ENCODE measurements around the gene MSL1.

MSL1 gene

GRCh38 chr17:40121181-40122135, at the start of gene MSL1:
Gene MSL1, plus strand, starts transcription at chr17:40121971. Its CDS starts 642 bp downstream, at chr17:40122613.
- peak; percentile 55 to 61 for DNase-seq

DNA sequence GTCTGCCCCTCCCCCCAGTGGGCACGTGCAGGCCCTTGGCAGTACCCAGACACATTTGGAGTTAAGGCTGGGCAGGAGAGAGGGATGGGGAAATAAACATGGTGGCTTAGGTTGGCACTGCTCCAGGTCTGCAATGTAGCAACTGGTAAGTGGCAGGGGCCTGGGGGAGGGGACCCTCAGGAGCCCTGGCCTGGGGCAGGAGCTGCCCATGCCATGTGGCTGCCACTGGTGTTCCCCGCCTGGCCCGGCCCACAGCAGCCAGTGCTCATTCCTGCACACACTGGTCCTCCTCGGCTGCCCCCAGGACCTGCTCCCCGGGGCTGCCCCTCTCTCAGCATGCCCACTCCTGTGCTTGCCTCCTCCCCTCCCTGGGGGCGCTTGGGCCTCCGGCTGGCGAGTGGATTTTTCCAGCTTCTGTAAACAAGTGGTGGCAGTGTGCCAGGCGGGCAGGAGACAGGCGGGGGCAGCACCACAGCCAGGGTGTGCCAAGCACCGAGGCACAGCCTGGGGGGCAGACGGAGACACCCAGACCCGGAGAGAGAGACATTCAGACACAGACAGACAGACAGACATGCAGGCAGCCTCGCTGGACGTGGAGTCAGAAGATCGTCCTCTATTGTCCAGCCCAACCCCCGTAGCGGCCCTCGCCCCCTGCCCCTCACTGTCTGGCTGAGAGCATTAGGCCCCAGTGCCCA, 49.6 kb upstream of the MSL1 start:
- DNase-seq = peak; percentile 64 to 87

DNA sequence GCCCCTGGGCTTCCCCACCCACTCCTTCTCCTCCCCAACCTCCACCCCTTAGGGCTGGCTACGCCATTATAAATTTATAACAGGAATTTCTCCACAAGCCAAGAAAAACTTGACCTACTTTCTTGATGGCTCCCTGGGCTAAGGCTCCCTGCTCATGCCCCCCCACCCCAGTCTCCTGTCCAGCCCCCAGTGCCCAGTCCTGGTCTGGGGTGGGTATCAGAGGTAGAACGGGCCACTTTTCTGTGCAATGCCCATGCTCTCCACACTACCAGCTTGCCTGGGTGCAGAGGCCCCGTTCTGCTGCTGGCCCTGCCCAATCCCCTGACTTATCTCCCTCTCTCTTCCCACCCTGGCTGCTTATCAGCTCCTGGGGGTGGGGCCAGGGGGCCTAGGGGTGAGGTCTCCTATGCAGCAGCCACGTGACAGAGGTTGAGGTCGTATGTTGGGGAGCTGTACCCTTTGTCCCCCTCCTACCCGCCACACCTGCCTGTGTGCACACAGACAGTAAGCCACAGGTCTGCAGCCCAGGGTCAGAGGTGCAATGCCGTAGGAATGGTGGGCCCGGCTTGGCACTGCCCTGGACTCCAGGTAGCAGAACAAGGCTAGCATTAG, 48.9 kb upstream of the MSL1 start:
- DNase-seq = no peak

DNA sequence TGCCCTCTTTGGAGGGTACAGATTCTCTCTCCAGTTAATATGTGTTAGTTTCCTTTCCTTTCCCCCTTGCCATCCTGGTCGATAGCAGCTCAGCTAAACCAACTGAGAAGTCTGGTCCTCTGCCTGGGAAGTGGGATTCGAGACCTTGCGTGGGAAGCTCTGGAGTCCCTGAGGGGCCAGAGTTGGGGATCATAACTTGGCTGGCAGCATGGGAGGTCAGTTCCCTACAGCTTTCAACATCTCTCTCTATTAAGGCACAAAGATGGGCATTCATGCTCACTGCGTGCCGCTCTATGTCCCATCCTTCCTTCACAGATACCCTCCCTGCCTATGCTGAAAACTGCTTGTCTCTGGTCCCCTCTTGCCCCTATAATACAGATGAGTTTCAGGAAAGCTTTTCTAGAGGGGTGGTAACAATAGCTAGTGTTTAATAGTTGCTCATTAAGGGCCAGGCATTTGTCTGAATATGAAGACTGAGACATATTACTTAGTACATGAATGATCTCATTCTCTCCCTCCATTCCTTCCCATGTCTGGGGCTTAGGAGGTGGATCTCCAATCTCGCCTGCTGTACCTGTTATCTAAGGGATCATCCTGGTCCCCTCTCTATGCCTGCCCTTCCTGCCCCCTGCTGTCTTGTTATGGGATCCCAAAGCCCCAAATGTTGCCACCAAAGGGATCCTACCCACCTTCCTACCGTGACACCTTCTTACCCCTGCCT, 48.2 kb upstream of the MSL1 start:
- DNase-seq = no peak

GRCh38 chr17:40074175-40074512, 47.6 kb upstream of the MSL1 start:
- DNase-seq = no peak

DNA sequence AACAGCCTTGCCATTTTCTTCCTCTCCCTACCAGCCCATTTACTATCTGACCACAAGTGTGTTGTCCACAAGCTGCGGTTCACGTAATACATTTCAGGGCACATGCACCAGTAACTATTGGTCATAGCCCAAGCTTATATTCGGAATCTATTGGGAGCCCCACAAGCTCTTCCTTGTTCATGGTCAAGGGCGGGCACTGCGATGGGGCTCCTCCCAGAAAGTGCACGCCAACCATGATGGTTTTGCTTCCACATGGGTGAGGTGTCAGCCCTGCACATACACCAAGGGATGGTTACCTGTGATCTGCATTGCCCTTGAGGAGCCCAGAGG, 46.9 kb upstream of the MSL1 start:
- DNase-seq = no peak

DNA sequence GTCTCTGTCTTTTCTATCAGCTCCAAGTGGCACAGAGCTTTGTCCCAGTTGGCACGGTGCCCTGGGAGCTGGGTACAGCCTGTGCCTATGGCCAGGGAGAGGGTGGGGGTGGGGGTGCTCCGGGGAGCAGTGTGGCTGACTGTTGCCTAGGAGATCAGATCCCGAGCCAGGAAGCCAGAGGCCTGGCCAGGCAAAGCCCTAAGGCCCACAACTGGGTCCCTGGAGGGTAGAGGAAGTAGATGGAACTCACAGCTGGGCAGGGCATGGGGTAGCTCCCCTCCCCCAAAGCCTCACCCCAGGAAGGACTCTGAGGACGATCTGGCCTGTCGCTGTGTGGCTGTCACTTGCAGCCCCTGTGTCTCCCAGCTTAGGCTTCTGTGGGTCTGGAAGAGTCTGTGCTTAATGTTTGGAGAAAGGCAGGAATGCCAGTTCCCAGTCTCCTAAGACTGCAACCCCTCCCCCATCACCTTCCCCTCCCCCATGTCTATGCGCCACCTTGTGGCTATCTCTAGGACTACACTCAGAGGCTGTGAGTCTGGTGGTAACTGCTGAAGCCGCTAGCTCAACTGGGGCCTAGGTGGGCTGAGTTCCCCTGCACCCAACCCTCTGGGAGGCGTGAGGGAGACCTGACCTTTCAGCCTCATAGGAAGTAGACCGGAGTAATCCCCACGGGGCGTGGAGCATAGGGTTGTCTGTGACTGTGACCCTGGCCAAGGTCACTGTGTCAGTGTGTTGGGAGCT, 46.4 kb upstream of the MSL1 start:
- peak; percentile 11 to 19 for DNase-seq

- DNase-seq = no peak
Observed at GRCh38 chr17:40075942-40076498, 45.8 kb upstream of the MSL1 start.

DNA sequence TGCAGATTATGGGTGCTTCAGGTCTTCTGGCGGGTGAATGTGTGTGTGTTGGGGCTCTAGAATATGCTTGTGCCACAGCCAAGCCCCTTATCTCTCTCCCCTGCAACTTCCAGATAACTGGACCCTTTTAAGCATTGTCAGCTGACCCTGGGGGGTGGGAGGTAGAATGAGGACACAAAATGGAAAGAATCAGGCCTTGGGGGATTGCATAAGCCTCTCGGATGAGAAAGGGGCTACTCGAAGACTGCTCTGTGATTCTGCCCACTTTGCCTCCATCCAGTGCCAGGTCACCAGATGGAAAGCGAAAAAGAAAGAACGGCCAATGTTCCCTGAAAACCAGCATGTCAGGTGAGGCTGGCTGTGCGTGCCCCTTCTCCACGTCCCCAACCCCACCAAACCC, 45.2 kb upstream of the MSL1 start:
- DNase-seq = no peak

- no peak for DNase-seq
Observed at GRCh38 chr17:40079545-40079944, 42.2 kb upstream of the MSL1 start.

DNA sequence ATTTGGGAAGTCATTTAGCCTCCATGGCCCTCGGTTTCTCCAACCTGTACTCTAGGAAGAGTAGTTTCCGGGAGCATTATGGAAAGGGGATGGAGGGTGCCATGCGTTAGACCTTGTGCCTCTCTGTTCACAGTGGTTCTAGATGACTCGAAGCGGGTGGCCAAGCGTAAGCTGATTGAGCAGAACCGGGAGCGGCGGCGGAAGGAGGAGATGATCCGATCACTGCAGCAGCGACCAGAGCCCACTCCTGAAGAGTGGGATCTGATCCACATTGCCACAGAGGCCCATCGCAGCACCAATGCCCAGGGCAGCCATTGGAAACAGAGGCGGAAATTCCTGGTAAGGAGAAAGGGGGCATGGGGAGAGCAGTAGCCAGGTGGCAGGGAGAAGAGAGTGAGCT, 37.3 kb upstream of the MSL1 start:
- DNase-seq = no peak

DNA sequence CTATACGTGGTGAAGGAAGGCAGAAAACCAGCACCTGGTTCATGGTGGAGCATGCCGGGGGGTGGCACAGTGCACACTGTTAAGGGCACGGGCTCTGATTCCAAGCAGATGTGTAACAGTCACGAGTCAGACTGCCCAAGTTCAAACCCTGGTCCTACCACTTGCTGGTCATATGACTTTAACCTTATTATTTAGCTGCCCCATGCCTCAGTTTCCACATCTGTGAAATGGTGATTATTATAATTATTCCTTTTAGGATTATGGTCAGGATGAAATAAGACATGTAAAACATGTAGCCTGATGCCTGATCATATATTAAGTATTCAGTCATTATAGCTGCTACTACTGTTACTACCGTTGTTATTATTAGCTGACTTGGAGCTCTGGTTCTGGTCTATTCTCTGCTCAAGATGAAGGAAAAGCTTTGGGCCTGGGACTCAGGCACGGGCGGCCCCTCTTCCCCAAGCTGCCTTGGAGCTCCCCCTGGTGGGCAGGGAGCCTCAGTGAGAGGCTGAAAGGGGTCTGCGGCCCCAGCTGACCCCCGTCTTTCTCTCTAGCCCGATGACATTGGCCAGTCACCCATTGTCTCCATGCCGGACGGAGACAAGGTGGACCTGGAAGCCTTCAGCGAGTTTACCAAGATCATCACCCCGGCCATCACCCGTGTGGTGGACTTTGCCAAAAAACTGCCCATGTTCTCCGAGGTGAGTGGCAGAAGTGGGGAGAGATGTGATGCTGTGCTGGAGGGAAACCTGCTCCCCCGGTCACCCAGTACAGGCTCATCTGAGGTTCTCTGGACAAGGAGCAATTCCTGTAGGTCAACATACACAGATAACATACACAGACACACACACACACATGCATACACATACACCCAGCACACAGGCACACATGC, 35.4 kb upstream of the MSL1 start:
- DNase-seq = peak; percentile 46 to 48

- no peak for DNase-seq
Observed at GRCh38 chr17:40087049-40087794, 34.5 kb upstream of the MSL1 start.

- no peak for DNase-seq
Observed at GRCh38 chr17:40087903-40088718, 33.7 kb upstream of the MSL1 start.

DNA sequence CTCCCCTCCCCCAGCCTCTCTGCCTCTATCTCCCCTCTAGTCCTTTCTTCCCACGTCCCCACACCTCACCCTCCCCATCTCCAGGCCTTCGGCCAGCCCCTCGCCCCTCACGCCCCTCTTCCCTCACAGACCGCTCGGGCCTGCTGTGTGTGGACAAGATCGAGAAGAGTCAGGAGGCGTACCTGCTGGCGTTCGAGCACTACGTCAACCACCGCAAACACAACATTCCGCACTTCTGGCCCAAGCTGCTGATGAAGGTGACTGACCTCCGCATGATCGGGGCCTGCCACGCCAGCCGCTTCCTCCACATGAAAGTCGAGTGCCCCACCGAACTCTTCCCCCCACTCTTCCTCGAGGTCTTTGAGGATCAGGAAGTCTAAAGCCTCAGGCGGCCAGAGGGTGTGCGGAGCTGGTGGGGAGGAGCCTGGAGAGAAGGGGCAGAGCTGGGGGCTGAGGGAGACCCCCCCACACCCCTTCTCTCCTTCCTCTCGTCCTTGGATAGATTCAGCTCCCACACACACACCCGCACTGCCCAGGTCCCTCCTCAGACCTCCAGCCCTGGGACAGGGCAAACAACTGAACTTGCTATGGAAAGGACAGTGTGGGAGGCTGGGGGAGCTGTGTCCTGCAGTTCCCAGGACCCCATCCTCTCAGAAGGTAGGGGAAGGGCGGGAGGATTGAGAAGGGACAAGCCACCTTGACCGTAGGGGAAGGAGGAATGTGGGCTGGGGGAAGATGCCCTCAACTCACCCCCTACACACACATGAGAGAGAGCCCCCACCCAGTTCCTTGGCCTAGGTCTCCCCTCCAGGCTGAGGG, 32.5 kb upstream of the MSL1 start:
- no peak for DNase-seq

DNA sequence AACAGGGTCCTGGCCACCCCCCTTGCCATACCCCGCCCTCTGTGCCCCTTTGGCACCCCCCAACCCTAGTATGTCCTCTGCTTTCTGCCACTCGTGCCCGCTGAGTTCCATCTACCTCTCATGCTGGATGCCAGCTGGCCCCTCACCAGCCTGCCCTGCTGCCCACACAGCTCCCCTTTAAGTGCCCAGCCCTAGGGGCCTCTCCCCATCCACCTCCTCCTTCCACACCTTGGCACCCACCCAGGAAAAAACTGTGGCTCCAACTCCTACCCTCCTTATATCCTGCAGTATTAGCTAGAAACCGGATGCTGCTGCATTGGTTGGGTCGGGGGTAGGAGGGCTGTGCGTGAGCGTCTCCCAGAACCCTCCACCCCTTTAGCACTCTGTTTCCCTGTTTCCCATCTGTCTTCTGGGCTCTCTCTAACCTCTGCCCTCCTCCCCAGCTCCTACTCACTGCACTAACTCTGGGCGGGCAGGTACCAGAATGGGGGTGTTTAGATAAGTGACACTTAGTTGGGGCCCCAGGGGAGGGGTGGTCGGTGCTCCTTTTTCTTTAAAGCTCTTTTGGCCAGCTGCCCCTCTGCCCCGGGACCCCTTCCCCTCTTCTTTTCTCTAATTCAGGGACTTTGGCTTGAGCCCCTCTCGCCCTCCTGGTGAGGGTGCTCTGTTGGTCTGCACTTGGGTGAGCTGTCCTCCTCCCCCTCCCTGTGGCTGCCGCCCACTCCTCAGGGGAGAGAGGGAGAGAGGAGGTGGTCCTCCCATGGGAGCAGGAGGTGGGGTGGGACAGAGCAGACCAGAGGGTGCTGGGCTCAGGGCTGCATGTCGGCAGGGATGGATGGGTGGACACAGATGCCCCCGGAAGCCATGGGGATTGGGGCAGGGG, 31.3 kb upstream of the MSL1 start:
- no peak for DNase-seq

GRCh38 chr17:40091691-40092397, 29.9 kb upstream of the MSL1 start:
- no peak for DNase-seq
